ENCODE results near the gene LMNA. TPM values are rescaled to one million over a fixed set of nuclear protein-coding genes. Genes with fewer than 3 reads are reported as not detected.
"Not testable (repeated sequence)": the region's sequence is repeated elsewhere in the genome, so short reads cannot be mapped to it uniquely, and the experiment has no call there.

The LMNA gene
- total RNA-seq, 1 donor from 2014 or later: 98.8 TPM

DNA sequence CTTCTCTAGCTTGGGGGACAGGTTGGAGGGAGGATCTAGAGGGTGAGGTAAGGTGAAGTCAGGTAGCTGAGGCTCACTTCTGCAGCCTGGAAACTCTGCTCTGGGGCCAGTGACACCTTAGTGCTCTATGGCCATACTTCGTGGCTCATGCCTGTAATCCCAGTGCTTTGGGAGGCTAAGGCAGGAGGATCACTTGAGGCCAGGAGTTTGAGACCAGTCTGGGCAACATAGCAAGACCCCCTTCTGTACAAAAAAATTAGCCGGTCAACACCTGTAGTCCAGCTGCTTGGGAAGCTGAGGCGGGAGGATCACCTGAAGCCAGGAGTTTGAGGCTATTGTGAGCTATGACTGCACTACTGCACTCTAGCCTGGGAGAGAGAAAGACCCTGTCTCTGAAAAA, 5.8 kb downstream of the LMNA start:
- intact Hi-C loops (cut with micrococcal nuclease): no loop called here

DNA sequence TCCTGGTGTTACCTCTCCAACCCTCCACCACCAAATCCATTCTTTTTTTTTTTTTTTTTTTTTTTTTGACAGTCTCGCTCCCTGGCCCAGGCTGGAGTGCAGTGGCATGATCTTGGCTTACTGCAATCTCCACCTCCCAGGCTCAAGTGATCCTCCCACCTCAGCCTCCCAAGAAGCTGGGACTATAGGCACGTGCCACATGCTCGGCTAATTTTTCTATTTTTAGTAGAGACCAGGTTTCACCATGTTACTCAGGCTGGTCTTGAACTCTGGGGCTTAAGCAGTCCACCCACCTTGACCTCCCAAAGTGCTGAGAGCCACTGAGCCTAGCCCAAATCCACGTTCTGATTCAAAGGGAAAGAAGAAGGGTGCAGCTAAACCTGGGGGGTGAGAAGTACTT, 6.5 kb downstream of the LMNA start:
- intact Hi-C loops (cut with micrococcal nuclease): not testable (repeated sequence)

DNA sequence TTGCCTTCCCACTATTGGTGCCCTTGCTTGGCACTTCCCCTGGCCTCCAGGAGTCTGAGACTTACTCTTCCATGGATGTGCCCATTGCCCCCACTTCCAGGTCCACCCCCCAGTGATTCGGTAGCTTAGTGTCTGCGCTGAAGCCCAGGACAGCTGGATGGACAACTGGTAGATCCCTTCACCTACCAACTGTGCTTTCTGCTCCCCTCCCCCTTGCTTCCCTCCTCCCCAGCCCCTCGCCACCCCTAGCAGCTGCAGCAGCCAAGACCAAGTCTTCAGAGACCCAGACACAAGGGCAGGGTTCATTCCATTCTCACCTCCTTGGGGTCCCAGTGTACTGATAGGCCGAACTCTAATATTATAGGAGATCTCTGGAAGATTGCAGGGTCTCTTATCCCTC, 6.9 kb downstream of the LMNA start:
- intact Hi-C loops (cut with micrococcal nuclease): no loop called here

DNA sequence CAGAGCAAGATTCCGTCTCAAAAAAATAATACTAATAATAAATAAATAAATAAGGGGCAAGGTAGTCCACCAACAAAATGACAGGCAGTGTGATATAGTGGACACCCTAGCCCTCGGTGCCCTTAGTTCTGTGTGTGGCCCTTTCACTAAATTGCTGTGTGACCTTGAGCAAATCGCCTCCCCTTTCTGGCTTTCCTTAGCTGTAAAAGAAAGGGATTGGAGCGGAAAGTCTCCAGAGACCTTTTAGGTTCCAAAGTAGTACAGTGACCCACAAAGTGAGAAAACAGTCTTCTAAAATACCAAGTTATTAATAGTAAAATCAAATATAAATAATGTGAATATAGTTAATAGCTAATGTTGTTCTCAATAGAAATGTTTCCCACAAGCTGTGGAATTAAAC, 7.6 kb downstream of the LMNA start:
- intact Hi-C loops (cut with micrococcal nuclease): no loop called here

DNA sequence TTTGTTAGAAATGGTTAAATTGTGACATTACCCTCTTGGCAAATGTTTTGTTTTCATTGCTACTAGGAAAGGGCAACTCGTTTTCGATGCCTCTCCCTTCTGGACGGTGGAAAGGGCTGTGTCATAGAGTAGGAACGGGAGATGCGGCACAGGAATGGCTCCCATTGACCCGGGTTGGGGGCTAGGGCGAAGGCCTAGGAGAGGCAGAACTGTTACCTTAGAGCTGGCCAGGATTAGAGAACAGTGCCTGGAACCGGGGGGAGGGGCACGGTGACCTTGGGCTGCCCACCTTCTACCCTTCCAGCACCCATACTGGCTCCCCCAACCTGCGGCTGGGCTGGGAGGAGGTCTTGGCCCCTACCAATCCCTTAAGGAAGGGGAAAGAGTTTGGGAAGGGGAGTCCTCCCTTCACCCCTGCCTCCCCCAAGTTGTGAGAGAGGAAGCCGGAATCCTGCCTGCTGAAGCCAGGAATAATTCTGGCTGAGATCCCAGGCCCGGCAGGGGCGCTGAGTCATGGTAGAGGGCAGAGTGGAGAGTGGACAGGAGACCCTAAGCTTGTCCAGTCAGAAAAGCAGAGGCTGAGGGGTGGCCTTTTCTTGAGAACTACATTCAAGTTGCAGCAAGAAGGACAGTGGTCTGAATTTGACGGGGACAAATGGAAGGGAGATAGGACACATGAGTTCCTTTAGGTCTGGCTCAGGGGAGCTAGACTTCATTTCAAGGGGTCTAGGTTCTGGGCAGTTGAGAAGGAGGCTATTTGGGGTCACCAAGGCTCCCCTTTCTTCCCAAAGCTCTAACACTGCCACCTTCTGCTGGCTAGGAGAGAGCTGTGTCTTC, 8.2 kb downstream of the LMNA start:
- intact Hi-C loops (cut with micrococcal nuclease): no loop called here

DNA sequence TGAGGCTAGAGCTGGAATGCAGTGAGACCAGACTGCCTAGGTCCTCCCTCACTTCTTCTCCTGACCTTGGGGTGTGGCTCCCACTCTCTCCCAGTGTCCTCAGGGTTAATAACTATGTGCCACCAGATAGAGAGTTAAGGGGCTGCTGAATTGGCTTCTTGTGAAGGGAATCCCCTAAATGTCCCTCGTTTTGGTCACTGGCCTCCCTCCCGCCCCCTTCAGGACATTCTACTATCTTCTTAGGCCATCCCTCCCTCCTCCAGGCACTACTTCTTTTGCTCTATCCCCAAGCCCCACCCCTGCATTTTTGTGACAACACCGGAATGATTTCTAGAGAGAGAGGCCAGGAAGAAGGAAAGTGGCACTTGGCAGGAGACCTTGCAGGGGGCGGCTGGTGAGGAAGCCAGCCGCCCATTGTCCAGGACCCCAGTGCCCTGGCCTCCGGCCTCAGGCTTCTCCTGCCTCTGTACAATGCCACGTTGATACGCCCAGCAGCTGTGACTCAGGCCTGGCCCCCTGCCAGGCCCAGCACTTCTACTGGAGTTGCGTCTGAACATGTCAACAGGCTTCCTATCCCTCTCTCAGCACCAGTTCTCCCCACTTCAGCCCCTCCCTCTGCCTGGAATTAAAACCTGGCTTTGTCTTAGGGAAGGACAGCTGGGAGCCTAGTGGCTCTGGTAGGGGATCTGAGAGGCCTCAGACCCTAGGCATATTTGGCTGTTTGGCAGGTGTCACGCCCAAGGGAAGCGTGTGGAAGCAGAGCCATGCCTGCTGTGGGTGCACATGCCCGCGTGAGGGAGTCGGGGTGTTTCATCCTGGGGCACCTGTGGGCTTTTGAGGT, 9.1 kb downstream of the LMNA start:
- intact Hi-C loops (cut with micrococcal nuclease): no loop called here

DNA sequence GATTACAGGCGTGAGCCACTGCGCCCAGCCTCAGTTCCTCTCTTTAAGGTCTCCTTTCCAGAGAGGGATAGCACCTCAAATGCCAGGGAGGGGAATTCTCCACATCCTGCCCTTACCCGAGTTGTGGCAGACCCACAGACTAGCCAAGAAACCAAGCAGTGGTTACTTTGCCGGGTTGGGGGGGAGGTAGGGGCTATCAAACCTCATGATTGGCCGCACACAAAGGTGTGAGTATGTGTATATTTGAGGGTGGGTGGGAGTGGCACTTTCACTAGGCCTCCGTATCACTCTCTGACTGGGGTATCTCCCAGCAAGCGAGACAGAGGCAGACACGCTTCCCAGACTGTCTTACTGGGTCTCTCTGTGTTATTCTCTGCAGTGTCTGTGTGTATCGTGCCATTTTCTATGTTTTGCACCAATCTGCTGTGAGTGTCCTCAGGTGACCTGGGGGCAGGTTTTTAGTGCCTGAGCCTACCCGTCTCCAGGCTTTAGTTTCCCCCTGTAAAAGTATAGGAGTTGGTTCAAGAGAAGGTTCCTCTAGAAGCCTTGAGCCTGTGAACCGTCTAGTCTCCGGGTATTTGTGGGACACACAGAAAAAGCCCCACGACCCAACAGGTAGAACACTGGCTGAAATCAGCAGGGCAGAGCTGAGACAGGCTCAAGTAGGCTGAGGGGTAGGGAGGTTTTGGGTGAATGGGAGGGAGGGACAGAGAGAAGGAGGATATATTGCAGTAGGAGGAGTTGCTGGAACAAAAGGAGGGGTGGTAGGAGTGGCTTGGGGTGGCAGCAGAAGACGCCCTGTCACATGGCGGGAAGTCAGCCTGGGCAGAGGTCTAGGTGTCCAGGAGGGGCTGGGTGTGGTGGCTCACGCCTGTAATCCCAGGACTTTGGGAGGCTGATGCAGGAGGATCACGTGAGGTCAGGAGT, 10.3 kb downstream of the LMNA start:
- intact Hi-C loops (cut with micrococcal nuclease): no loop called here

DNA sequence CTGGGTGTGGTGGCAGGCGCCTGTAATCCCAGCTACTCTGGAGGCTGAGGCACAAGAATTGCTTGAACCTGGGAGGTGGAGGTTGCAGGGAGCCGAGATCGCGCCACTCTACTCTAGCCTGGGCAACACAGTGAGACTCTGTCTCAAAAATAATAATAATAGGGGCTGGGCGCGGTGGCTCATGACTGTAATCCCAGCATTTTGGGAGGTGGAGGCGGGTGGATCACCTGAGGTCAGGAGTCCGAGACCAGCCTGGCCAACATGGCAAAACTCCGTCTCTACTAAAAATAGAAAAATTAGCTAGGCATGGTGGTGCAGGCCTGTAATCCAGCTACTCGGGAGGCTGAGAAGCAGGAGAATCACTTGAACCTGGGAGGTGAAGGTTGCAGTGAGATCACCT, 11.0 kb downstream of the LMNA start:
- intact Hi-C loops (cut with micrococcal nuclease): not testable (repeated sequence)

DNA sequence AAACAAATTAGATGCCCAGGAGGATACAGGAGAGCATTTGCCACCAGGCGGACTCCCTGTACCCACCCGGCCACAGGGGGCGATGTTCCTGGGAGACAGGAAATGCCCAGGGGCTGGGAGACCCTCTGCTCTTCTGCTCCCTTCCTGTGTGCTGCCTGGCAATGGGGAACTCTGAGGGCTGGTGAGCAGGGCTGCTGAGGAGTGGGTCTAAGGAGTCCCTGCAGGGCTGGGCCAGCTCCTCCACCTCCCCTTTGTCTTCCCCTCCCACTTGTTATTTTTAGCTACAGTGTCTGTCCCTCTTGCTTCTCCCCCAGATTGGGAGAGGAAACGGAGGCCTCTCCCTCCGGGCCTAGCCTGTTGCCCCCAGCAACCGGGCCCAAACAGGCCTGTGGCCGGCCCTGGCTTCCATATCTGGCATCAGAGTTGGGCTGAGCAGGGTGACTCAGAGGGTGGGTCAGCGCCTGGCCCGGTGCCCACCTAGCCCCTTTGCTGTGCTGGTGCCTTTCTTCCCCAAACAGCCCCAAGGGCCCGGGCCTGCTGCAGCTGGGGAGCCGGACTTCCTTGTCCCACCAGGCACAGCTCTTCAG, 11.6 kb downstream of the LMNA start:
- intact Hi-C loops (cut with micrococcal nuclease): no loop called here

DNA sequence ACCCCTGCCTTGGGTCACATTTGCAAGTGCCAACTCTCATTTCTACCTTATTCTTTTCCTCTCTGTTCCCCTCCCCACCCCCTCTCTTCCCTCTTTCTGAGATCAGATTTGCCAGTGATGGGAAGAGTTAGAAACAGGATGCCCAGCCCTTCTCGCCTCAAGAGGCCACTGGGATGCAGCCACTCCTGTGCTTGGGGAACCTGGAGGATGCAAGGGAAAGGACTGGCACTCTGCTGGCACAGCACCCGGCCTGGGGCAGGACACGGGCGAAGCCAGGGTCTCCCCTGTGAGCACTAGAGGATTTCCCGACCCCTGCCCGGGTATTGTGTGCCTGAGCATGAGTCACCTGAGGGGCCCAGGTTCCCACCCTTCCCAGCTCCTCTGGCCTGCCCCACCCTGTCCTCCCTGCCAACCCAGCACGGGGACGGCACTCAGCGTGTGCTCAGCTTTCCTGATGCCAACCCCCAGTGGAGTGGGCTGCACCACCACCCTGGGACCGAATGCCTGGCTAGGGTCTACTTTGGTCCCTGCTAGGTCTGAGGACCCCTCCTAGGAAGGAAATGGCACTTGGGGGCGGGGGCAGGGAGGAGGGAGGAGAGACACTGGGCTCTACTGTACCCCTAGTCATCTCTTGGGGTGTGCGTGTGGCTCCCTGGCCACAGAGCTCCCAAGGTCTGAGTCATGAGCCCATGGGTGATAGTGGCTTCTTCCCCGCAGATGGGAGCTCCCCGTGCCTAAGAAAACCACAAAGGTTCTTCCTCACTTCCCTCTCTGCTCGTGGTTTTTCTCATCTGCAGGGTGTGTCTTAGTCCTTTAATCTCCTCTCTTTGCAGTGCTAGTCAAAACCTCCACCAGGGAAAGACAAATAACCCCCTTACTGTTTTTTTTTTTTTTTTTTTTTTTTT, 12.4 kb downstream of the LMNA start:
- intact Hi-C loops (cut with micrococcal nuclease): loop anchor here (1.0 kb wide), 2 partner anchors 13 to 21 kb away; partner anchors contain the start of gene LMNA

DNA sequence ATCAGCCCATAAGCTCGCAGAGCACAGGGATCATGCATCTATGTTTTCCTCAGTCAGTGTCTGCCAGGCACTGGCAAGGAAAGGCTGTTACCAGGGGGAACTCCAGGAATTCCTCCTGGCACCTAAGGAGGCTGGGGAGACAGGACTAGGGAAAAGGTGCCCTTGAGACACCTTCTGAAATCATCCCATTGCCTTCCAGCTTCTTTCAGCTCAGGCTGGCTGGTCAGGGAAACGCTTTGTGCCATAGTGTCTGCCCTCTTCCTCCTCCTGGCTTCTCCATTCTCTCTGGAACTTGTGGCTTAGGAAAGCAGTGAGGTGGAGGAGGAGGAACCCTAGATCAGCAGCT, 13.8 kb downstream of the LMNA start:
- intact Hi-C loops (cut with micrococcal nuclease): no loop called here

DNA sequence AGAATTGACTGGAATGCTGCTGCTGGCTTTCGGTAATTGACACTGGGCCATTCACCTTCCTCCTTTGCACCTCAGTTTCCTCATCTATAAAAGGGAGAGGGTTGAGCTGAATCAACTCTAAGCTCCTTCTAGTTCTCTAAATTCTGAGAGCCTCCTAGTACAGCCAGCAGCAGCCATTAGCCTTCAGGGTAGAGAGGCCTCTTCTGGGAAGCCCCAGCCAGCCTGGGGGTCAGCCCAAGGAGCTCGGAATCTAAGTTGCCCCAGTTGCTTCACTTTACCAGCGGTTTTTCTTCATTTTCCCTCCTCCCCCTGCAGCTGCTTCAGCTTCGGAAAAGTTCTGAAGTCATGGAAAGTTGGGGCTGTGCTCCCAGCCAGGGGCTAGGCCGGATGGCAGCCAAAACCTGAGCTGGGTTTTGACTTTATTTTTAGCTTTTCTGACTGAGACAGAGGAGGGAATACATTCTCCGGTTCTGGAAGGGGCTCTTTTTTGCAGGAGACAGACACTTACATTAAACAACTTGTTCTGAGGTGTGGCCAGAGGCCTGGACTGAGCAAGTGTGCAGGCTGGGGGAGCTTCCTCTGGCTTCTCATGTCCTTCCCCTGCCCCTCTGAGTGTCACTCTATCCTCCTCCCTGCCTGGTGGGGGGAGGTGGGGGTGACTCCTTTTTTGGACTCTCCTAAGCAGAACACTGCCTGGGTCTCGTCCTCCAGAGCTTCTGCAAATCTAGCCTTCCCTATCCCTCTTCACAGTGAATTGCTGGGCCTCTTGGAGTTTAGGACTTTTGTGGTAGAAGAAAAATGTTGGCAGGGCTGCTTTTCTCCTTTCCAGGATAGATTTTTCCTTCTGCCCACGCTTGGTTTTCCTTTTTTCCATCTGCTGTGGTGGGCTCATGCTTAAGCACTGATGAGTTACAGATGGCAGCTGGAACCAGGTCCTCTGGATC, 14.4 kb downstream of the LMNA start:
- intact Hi-C loops (cut with micrococcal nuclease): no loop called here

DNA sequence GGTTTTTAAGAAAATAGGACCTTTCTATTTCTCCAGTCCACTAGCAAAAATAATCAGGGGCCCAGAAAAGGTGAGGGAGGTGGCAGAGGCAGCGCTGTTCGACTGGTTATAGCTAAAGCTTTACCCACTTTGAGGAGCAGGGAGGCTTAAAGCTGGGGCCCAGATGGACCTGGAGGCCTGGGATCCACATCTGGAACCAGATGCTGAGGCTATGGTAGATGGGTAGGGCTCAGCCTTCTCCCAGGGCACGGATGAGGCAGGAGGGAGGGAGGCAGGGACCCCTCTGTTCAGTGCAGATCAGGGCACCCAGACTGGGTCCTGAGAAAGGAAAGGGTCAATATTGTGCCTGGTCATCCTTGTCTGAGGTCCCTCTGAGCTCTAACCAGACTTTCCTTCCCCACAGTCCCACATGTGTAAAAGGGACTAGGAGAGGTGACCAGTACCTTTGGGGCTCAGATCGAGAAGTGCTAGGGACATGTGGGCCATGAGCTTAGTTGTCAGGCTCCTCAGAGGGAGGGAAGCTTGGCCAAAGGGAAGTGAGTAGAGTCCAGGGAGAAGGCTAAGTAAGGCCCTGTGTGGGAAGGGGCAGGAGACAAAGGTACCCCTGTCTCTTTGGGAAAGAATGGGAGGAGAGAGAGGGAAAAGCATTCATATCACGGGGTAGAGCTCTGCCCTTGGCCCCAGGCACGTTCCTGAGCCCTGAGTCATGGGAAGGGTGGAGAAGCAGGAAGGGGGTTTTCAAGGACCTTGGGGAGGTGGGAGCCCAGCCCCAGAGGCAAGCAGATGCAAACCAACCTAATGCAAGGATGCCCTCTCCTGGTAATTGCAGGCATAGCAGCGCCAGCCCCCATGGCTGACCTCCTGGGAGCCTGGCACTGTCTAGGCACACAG, 15.4 kb downstream of the LMNA start:
- intact Hi-C loops (cut with micrococcal nuclease): loop anchor here (1.0 kb wide), 2 partner anchors 34 to 40 kb away; no protein-coding TSS in a partner anchor

DNA sequence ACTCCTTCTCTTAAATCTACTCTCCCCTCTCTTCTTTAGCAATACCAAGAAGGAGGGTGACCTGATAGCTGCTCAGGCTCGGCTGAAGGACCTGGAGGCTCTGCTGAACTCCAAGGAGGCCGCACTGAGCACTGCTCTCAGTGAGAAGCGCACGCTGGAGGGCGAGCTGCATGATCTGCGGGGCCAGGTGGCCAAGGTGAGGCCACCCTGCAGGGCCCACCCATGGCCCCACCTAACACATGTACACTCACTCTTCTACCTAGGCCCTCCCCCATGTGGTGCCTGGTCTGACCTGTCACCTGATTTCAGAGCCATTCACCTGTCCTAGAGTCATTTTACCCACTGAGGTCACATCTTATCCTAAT, 16.0 kb downstream of the LMNA start:
- intact Hi-C loops (cut with micrococcal nuclease): loop anchor here (1.0 kb wide), 2 partner anchors 34 to 40 kb away; no protein-coding TSS in a partner anchor

DNA sequence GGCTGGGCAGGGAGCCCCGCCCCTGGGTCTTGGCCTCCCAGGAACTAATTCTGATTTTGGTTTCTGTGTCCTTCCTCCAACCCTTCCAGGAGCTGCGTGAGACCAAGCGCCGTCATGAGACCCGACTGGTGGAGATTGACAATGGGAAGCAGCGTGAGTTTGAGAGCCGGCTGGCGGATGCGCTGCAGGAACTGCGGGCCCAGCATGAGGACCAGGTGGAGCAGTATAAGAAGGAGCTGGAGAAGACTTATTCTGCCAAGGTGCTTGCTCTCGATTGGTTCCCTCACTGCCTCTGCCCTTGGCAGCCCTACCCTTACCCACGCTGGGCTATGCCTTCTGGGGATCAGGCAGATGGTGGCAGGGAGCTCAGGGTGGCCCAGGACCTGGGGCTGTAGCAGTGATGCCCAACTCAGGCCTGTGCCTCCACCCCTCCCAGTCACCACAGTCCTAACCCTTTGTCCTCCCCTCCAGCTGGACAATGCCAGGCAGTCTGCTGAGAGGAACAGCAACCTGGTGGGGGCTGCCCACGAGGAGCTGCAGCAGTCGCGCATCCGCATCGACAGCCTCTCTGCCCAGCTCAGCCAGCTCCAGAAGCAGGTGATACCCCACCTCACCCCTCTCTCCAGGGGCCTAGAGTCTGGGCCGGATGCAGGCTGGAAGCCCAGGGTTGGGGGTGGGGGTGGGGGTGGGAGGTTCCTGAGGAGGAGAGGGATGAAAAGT, 20.4 kb downstream of the LMNA start:
- intact Hi-C loops (cut with micrococcal nuclease): no loop called here

DNA sequence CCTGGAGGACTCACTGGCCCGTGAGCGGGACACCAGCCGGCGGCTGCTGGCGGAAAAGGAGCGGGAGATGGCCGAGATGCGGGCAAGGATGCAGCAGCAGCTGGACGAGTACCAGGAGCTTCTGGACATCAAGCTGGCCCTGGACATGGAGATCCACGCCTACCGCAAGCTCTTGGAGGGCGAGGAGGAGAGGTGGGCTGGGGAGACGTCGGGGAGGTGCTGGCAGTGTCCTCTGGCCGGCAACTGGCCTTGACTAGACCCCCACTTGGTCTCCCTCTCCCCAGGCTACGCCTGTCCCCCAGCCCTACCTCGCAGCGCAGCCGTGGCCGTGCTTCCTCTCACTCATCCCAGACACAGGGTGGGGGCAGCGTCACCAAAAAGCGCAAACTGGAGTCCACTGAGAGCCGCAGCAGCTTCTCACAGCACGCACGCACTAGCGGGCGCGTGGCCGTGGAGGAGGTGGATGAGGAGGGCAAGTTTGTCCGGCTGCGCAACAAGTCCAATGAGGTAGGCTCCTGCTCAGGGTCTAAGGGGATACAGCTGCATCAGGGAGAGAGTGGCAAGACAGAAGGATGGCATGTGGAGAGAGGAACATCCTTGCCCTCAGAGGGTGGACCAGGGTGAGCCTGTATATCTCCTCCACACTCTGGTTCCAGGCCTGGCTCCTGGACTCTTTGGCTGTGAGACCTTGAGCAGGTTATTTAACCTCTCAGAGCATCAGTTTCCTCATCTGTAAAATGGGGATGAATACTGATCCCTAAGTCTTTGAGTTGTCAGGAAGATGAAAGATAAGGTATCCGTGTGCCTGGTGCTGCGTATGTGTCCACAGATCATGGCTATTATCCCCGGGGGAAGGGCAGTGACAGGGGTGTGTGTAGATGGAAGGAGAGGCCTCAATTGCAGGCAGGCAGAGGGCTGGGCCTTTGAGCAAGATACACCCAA, 21.7 kb downstream of the LMNA start:
- intact Hi-C loops (cut with micrococcal nuclease): no loop called here
